HepG2 (cell line): ENCODE results near the gene DEPDC5. TPM values are rescaled to one million over a fixed set of nuclear protein-coding genes. Genes with fewer than 3 reads are reported as not detected.

Experiments
- ATAC-seq: fragments of 200-7000 bp; cut with Tn5 transposase; 3 replicates; pipeline ENCODE4 v1.9.1; 2020; ENCODE audit warnings: mild to moderate bottlenecking, moderate library complexity
- BruUV-seq: library from RNA; stranded (reverse); fragments of 400-500 nt; replicated peaks from 2 replicates; lab custom pipeline; 2021; lab: Mats Ljungman, UMichigan
- CTCF ChIA-PET: fragments of 300-600 bp; formaldehyde crosslinking; extraction: SDS; loops from one replicate; lab custom pipeline; 2021; ENCODE audit warnings: low total read pairs, inconsistent platforms, low intra/inter-chr PET ratio; lab: Yijun Ruan, JAX
- POLR2A ChIA-PET: fragments of 350-600 bp; sonication (Branson Sonifier 250); formaldehyde crosslinking; loops from one replicate; lab custom pipeline; 2020; ENCODE audit warnings: antibody characterized with exemption, inconsistent platforms; lab: Yijun Ruan, JAX
- DNase-seq: peaks from one replicate; pipeline ENCODE4 v3.0.0-alpha.2; 2015; ENCODE audit warnings: low spot score
- FAIRE-seq: peaks from 3 replicates; lab custom pipeline; 2011; peaks lifted over from hg19 to GRCh38; lab: Jason Lieb, UNC
- H2AFZ ChIP-seq: one replicate; pipeline ENCODE4 v1.6.1; 2011; ENCODE audit warnings: low read length, inconsistent platforms
- H3K27ac ChIP-seq: fragments of 300-600 bp; 3 replicates; pipeline ENCODE4 v1.8.0; 2011; ENCODE audit warnings: mixed run types, mild to moderate bottlenecking, mixed read lengths, low read length, inconsistent platforms; ENCODE audit not compliant: insufficient read depth; ENCODE audit errors: extremely low read length
- H3K27me3 ChIP-seq, 2 experiments: fragments of 200-600 bp in 1 of 2; 2 replicates in 1 of 2; 3 replicates in 1 of 2; pipeline versions ENCODE4 v1.6.0 to v1.8.0; 2011; ENCODE audit warnings: low read length in 2 of 2, mild to moderate bottlenecking in 2 of 2, moderate library complexity in 2 of 2, inconsistent platforms in 1 of 2; ENCODE audit not compliant: insufficient read depth in 2 of 2, control insufficient read depth in 1 of 2
- H3K36me3 ChIP-seq, 2 experiments: fragments of 200-600 bp in 1 of 2; replicated peaks in 1 of 2; 2 replicates in 1 of 2; 3 replicates in 1 of 2; pipeline versions ENCODE4 v1.5.1 to v1.8.0; 2011; ENCODE audit warnings: low read length in 2 of 2, inconsistent platforms in 1 of 2; ENCODE audit not compliant: insufficient read depth in 2 of 2, control insufficient read depth in 1 of 2
- H3K4me1 ChIP-seq: 2 replicates; pipeline ENCODE4 v1.5.1; 2012; ENCODE audit warnings: low read length, inconsistent platforms; ENCODE audit not compliant: insufficient read depth
- H3K4me2 ChIP-seq: 2 replicates; pipeline ENCODE4 v1.6.0; 2011; ENCODE audit warnings: low read depth, low read length, inconsistent platforms
- H3K4me3 ChIP-seq, 3 experiments: fragments of 200-600 bp in 1 of 3; sonication (generic), shearing (Covaris generic) in 1 of 3; replicated peaks in 1 of 3; 2 replicates each; pipeline ENCODE4 v1.5.1; 2011 to 2016; ENCODE audit warnings: low read length in 3 of 3, inconsistent platforms in 2 of 3, low read depth in 2 of 3, mild to moderate bottlenecking in 2 of 3, control low read depth in 1 of 3, mixed read lengths in 1 of 3; ENCODE audit not compliant: insufficient read depth in 1 of 3
- H3K79me2 ChIP-seq: one replicate; pipeline ENCODE4 v1.6.1; 2011; ENCODE audit warnings: low read length, inconsistent platforms; ENCODE audit not compliant: insufficient read depth
- H3K9ac ChIP-seq: 2 replicates; pipeline ENCODE4 v1.6.0; 2011; ENCODE audit warnings: mild to moderate bottlenecking, low read depth, low read length, inconsistent platforms; ENCODE audit not compliant: insufficient read depth
- H3K9me3 ChIP-seq: 2 replicates; pipeline ENCODE4 v1.5.1; 2012; ENCODE audit warnings: mild to moderate bottlenecking, low read length
- H4K20me1 ChIP-seq: 2 replicates; pipeline ENCODE4 v1.6.0; 2011; ENCODE audit warnings: inconsistent platforms, mild to moderate bottlenecking, low read length, moderate library complexity; ENCODE audit not compliant: insufficient read depth
- BRF2 ChIP-seq: sonication (generic); formaldehyde crosslinking; IDR thresholded peaks from 2 replicates; pipeline ENCODE4 v1.8.1; 2022; ENCODE audit warnings: mild to moderate bottlenecking, missing genetic modification reagents
- E2F1 ChIP-seq: sonication (generic); formaldehyde crosslinking; IDR thresholded peaks from 2 replicates; pipeline ENCODE4 v1.5.0; 2020; ENCODE audit warnings: missing genetic modification reagents
- FOXC1 ChIP-seq: sonication (generic); formaldehyde crosslinking; IDR thresholded peaks from 2 replicates; pipeline ENCODE4 v1.8.0; 2022; ENCODE audit warnings: mild to moderate bottlenecking, missing genetic modification reagents, borderline replicate concordance
- FOXM1 ChIP-seq: sonication (generic); formaldehyde crosslinking; IDR thresholded peaks from 2 replicates; pipeline ENCODE4 v1.5.0; 2020; ENCODE audit warnings: missing genetic modification reagents
- MBD4 ChIP-seq: IDR thresholded peaks from 2 replicates; pipeline ENCODE4 v1.6.1; 2012; ENCODE audit warnings: low read length, inconsistent platforms, borderline replicate concordance
- SNAPC4 ChIP-seq: sonication (generic); formaldehyde crosslinking; IDR thresholded peaks from 2 replicates; pipeline ENCODE4 v1.4.0; 2020; ENCODE audit warnings: mild to moderate bottlenecking, missing genetic modification reagents
- ZNF335 ChIP-seq: sonication (generic); formaldehyde crosslinking; IDR thresholded peaks from 2 replicates; pipeline ENCODE4 v1.4.0; 2020; ENCODE audit warnings: missing genetic modification reagents
- ZNF430 ChIP-seq: sonication (generic); formaldehyde crosslinking; IDR thresholded peaks from 2 replicates; pipeline ENCODE4 v1.9.0; 2021; ENCODE audit warnings: mild to moderate bottlenecking, missing genetic modification reagents
- ZNF672 ChIP-seq: sonication (generic); formaldehyde crosslinking; IDR thresholded peaks from 2 replicates; pipeline ENCODE4 v1.8.1; 2022; ENCODE audit warnings: missing genetic modification reagents
- ZNF776 ChIP-seq: sonication (generic); formaldehyde crosslinking; IDR thresholded peaks from 2 replicates; pipeline ENCODE4 v1.4.0; 2020; ENCODE audit warnings: mild to moderate bottlenecking, missing genetic modification reagents
- WGBS: methylation state at CpG from one replicate; pipeline ENCODE4 v1.1.6; 2017; ENCODE audit warnings: low lambda C conversion rate; 5-methylcytosine and 5-hydroxymethylcytosine counted together
- in situ Hi-C: cut with HindIII; loops from 2 replicates; pipeline ENCODE4 v1.10.0; 2017; ENCODE audit warnings: low pct_unique_long_range_greater_than_20kb; ENCODE audit not compliant: extremely low pct_ligation_motif_present
- intact Hi-C: fragments of 100-400 bp; cut with micrococcal nuclease; formaldehyde crosslinking; loops from one replicate; pipeline ENCODE4 v1.10.0; 2022; ENCODE audit not compliant: unreplicated experiment
- polyA plus RNA-seq, 8 experiments: library from polyadenylated mRNA; depleted of rRNA in 3 of 8; stranded (reverse) in 7 of 8; unstranded in 1 of 8; fragments of >200 nt; fragmentation: Illumina TruSeq in 4 of 8; extraction: Trizol in 4 of 8; gene quantifications; 2 replicates each; pipeline versions ENCODE4 v1.2.1 to v1.2.3, GENCODE V29; 2011 to 2016; ENCODE audit warnings: low read depth in 4 of 8, missing spikeins in 1 of 8, mixed read lengths in 1 of 8; ENCODE audit not compliant: insufficient read depth in 1 of 8
- total RNA-seq, 5 experiments: library from RNA; depleted of rRNA; stranded (reverse); fragments of >200 nt; fragmentation: Illumina TruSeq; extraction: Trizol; gene quantifications; 2 replicates each; pipeline ENCODE4 v1.2.3, GENCODE V29; 2016; ENCODE audit warnings: low read depth in 1 of 5

Gene DEPDC5
- total and polyA plus RNA-seq, 2 of the 13 experiments (the other 11 are each of a cell fraction or from before 2014, with no cell fraction given), result 9.8 to 12.4 TPM

- intact Hi-C loops (no loop called here), in situ Hi-C loops (no loop called here)
- no peaks in the 10 kb centered on the region for H3K9me3 ChIP-seq
- no peak for FAIRE-seq
- ChIA-PET CTCF (no interaction called here), POLR2A (no interaction called here)
- ATAC-seq, result no peak
- H3K4me1 ChIP-seq, result no peaks in the 10 kb centered on the region
- no TSS peak for BruUV-seq
- no peak overlapping the region for H3K9ac ChIP-seq
- WGBS, result 96% methylated on average over 13 of the region's 14 CpGs
- TF ChIP-seq MBD4 (no peak), BRF2 (no peak), ZNF335 (no peak), ZNF430 (CRISPR knock-in tag) (no peak), E2F1 (CRISPR knock-in tag) (no peak), ZNF776 (CRISPR knock-in tag) (no peak), ZNF672 (CRISPR knock-in tag) (no peak), FOXM1 (no peak), SNAPC4 (CRISPR knock-in tag) (no peak), FOXC1 (CRISPR knock-in tag) (no peak)
- H2AFZ ChIP-seq, result no peak overlapping the region
- no peak overlapping the region for H3K27ac ChIP-seq
- no peaks in the 10 kb centered on the region for H3K79me2 ChIP-seq
- H3K36me3 ChIP-seq, result peaks cover 2 to 8% of the 10 kb centered on the region in 2 experiments; a peak in 2 of 5 replicates
- H3K4me3 ChIP-seq, result no peak overlapping the region
- DNase-seq, result no peak
- H3K4me2 ChIP-seq, result no peak overlapping the region
- H3K27me3 ChIP-seq, result no peaks in the 10 kb centered on the region
- no peaks in the 10 kb centered on the region for H4K20me1 ChIP-seq
These were observed 125.8 kb downstream of the DEPDC5 start for GRCh38 chr22:31879585-31879984.
